ENCODE measurements around the gene FGF9.

The FGF9 gene

GRCh38 chr13:21675095-21675991, 4.5 kb downstream of the FGF9 start:
- DNase-seq, result peak; percentile 33

- DNase-seq, result no peak
Measured at GRCh38 chr13:21676611-21677021, 5.7 kb downstream of the FGF9 start.

GRCh38 chr13:21677075-21677623, 6.3 kb downstream of the FGF9 start:
- DNase-seq, result no peak

GRCh38 chr13:21683034-21683733, 12.3 kb downstream of the FGF9 start:
- no peak for DNase-seq

- no peak for DNase-seq
Measured at GRCh38 chr13:21684576-21684975, 13.7 kb downstream of the FGF9 start.

DNA sequence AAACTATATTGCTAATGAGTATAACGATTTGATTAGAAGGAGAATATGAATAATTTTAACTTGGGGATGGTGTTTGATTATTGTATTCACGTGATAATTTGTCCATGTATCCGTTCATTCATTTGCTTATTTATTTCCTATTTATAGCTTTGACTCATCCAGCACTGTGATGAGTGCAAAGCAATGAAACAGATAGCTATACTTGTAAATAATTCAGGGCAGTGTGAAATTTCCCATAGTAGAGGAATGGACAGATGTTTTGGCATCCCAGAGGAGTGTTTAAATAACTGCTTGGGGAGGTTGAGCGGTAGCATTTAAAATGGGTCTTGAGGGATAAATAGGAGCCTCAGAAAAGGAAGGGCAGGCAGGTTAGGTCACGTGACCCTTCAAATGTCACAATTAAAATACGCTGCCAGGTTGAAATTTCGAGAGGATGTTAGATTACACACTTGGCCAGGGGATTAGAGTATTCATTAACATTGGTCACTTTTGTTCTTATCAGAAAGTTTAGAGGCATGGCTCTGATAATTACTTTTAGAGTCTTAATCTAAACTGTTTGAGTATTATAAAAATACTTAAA, 14.7 kb downstream of the FGF9 start:
- no peak for DNase-seq

- DNase-seq, result no peak
Measured at GRCh38 chr13:21686751-21687391, 16.0 kb downstream of the FGF9 start.

DNA sequence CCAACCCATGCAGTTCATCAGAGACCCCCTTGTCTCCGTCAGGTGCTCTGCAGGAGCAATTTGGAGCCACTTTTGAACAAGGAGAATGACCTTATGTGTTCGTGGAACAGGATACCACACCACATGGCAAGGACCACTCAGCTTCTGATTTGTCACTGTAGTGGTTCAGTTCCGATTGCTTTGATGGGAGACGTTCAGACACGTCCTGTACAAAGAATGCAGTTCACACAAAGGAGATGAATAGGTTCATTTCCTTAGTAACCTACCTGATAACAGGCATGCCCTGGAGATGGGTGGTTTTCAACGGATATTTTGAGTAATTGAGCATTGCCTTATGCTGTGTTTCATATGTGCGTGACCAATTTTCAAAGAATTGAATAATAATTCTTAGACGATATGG, 17.2 kb downstream of the FGF9 start:
- DNase-seq, result no peak

- DNase-seq, result no peak
Measured at GRCh38 chr13:21689097-21689496, 18.2 kb downstream of the FGF9 start.

DNA sequence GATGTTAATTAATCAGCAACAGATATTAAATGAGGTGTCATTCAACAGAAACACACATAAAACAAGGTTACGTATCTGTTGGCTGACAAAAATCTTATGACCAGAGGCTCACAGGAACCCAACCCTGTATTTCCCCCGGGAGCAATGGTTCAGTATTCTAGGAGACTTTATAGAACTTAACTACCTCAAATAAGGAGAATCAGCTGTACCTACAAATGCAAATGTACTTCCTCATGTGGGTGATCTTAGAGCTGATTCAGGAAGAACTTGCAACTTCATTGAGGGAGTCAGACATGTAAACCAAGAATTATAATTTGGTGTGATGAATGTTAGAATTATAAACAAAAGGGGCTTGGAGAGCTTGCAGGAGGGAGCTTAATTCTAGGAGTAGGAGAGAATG, 20.1 kb downstream of the FGF9 start:
- DNase-seq, result no peak

DNA sequence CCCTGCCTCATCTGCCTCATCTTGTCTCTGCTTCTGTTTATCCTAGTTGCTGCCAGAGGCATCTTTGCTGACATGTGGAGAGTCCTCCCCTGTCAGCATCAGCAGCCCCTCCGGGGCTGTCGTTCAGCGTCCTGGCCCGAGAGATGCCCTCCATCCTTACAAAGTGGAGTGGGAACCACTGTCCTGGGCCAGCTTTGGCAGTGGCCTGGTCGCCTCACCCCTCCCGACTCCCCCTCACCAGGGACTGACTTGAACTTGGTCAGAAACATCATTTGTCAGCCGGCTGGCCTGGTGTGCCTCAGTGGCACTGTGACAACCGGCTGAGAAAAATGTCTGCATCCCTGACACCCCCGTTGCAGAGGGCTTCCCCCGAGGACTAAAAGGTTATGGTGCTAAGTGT, 20.6 kb downstream of the FGF9 start:
- DNase-seq, result no peak

DNA sequence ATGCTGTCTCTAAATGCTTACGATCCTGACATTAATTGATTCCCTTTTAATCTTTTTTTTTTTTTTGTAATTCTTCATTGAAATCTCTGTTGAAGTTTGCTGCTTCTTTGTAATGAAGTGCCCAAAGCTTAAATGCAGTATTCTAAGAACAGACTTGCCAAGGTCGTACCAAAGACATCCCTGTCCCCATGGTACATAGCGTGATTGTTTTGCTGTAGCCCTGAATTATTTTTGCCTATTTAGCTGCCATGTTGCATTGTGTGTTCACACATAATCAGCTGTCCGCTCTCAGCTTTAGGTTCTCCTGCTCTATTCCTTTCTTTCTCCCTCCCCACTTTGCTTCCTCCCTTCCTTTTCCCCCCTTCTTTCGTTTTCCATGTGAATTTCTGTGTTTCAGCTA, 21.1 kb downstream of the FGF9 start:
- DNase-seq, result no peak

DNA sequence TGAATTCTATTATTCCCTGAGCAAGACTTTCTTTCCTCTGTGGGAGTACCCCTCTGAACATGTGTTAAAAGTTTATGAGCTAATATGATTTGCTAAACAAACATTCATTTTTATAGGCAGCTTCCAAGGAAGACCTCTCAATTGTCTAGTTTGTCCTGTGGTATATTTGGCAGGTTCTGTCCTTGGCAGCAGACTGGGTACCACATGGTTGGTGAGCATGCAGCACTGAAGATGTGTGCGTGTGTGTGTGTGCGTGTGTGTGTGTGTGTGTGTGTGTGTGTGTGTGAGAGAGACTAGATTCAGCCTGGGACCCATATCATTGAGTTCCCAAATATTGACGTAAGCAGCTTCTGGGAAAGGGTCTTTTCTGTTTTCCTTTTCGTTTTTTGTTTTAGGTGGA, 24.0 kb downstream of the FGF9 start:
- DNase-seq, result no peak

DNA sequence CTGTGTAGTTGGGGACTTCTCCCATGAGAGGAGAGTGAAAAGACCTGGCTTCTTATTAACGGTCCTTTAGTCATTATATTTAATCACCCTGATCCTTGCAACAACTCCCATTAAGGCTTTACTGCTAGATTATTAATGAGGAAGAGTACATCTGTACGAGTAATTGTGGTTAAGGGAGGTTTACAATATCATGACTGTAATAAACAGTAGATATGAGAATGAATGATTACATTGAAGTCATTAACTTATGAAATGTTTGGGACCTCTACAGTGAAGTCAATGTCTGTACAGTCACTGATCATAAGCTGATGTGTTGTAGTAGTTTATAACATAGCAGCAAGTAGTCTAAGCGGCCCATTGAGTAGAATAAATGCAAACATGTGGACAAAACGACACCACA, 24.7 kb downstream of the FGF9 start:
- no peak for DNase-seq

DNA sequence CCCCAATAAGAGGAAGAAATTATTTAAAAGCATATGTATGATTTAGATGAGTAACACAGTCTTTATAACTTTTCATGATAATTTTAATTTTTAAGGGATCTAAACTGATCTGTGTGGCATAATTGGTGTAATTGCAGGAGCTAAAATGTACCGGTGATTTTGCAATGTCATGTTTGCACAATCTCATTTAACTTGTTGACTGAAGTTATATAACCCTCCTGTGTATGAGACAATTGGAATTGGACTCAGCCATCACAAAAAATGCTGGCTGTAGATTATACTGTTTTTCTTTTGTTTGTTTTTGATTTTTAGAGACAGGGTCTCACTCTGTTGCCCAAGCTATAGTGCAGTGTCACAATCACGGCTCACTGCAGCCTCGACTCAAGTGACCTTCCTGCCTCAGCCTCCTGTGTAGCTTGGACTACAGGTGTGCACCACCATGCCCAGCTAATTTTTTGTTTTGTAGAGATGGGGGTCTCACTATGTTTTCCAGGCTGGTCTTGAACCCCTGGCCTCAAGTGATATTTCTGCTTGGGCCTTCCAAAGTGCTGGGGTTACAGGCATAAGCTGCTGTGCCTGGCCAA, 26.1 kb downstream of the FGF9 start:
- no peak for DNase-seq

DNA sequence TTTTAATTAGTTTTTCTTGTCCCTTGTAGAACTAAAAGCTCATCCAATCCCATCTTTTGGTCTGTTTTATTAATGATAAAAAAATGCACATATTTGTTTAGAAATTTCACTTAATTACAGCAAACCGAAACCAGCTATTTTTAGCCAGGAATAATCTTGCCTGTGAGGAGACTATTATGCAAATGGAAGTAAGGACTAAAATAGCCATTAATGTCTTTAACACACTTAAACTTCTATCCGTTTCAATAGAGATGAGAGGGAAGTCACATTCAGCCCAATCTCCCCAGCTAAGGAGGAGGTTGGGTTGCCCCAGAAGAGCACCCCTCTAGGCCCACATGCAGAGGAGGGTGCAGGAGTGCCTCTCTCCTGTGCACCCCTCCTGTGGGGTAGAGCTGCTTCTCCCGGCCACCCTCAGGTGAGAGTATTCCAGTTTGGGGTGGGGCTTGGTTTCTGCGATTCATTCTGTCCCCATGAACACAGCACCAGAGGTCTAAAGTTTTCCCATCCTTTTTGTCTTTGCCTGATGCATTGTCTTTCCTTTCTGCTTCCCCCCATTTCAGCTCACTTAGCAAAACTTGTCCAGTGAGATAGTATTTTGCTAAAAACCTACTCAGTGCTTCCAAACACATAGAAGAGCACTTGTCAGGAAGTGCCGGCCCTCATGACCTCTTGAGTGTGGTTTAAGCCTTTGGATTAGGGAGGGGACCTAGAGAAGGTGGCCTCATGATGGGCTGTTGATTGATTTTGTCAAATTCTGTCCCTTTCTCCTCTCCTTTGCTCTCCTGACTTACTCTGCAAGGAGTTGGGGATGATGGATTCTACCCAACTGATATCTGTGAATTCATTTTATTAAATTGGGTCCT, 28.2 kb downstream of the FGF9 start:
- no peak for DNase-seq

DNA sequence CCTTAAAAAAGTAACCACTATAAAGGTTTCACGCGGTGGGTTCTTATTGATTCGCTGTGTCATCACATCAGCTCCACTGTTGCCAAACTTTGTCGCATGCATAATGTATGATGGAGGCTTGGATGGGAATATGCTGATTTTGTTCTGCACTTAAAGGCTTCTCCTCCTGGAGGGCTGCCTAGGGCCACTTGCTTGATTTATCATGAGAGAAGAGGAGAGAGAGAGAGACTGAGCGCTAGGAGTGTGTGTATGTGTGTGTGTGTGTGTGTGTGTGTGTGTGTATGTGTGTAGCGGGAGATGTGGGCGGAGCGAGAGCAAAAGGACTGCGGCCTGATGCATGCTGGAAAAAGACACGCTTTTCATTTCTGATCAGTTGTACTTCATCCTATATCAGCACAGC, 30.6 kb downstream of the FGF9 start:
- DNase-seq, result no peak

DNA sequence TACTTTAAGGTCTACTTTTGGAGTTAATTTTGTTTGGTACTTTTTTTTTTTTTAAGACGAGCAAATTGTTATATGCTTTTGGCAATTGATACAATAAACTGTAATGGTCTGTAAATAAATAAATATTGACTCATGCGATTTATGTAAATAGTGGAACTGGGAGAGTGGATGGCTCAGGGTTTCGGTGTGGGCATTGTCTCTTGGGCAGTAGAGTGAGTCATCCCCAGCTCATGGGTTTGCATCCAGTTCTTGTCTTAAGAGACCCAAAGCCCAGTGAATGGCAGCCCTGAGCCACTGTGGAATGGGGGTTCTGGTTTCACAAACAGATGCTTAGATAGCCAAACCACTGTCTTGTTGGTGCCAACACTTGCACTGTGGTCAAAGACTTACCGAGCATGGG, 33.0 kb downstream of the FGF9 start:
- DNase-seq, result no peak

DNA sequence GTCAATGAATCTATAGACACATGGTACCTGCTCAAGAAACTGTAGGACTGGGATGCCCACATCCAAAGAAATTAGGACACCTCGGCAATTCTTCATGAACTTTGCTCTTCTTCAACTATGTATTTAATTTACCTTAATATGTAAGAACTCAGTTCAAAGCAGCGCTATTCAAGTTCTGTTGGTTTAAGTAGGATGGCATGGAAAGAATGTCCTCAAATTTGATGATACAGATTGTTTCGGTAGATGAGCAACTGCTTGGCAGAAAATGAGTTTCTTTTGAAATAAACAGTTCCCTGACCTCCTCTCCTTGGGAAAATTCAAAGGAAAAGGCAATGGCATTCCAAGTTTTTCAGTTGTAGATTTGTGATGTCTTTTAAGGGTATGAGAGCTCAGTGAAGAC, 36.7 kb downstream of the FGF9 start:
- no peak for DNase-seq

GRCh38 chr13:21709697-21710096, 38.8 kb downstream of the FGF9 start:
- DNase-seq, result no peak

- no peak for DNase-seq
Measured at GRCh38 chr13:21710163-21710562, 39.3 kb downstream of the FGF9 start.

- DNase-seq, result no peak
Measured at GRCh38 chr13:21717817-21718216, 46.9 kb downstream of the FGF9 start.

All from activated T-cell treated with anti-CD3 and anti-CD28 coated beads for 4 hours (primary cell).